ENCODE data around the gene SIK1.
"Not testable (repeated sequence)": the region's sequence is repeated elsewhere in the genome, so short reads cannot be mapped to it uniquely, and the experiment has no call there.

The SIK1 gene

DNA sequence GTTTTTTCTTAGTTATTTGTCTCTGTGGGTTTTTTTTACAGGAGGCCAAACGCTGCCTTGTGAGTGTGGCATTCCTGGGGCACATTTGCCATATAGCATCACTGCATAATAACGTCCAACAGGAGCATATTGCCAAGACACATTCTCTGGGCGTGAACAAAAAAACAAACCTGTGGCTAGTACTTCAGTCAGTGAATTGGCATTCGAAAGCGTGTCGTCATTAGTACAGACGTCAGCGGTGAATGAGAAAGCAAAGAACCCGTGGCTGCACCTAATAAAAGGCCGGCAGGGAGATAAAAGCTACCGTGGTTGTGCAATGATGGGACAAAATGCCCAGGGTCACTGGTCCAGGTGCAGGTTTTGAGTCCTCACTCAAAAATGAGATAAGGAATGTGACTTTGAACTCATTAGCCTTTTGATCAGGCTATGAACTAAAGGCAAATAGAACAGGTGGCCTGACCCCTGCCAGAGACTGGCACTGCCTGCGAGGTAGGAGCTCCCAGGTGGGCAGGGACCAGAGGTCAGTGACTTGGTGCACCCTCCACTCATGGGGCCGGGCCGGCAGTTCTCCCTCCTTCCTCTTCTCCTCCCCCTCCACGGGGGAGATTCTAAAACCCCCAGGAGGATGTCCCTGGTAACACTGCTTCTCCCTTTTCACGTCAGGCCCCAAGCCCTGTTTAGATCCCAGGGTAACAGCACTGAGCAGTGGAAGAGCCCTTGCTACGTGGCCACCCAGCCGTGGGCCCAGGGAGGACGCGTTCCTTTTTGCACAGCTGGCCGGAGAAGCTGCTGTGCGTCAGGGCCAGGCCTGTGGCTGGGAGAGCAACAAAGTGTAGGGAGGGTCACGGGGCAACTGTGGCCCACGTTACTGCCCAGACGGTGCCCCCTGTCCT, 14.2 kb upstream of the SIK1 start:
- not testable (repeated sequence) for DNase-seq

DNA sequence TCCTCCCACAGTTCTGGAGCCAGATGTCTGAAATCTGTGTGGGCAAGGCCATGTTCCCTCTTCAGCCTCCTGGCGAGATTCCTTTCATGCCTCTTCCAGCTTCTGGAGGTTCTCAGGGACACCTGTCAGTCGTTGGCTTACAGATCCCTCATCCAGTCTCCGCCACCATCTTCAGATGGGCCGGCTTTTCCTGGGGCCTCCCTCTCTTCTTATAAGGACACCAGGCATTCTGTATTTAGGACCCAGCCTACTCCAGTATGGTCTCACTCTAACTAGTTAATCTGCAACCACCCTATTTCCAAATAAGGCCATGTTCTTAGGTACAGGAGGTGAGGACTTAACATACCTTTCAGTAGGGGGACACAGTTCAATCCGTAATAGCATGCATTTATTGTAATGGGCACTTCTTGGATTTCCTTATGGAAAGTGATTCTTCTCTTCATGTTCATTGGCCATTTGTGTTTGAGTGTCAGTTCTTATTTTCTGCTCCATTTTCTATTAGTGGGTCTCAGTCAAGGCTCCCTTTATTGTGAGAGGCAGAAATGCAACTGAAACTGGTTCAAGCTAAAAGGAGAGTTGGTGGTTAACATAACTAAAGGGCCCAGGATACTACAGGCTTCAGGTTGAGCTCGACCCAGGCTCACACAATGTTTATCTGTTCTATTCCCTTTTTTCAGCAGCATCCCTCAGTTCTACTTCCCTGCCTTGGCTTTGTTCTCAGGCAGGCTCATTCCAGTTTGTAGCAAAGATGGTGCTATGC, 12.6 kb upstream of the SIK1 start:
- DNase-seq, result not testable (repeated sequence)

GRCh38 chr21:43436272-43436671, 9.3 kb upstream of the SIK1 start:
- not testable (repeated sequence) for DNase-seq

DNA sequence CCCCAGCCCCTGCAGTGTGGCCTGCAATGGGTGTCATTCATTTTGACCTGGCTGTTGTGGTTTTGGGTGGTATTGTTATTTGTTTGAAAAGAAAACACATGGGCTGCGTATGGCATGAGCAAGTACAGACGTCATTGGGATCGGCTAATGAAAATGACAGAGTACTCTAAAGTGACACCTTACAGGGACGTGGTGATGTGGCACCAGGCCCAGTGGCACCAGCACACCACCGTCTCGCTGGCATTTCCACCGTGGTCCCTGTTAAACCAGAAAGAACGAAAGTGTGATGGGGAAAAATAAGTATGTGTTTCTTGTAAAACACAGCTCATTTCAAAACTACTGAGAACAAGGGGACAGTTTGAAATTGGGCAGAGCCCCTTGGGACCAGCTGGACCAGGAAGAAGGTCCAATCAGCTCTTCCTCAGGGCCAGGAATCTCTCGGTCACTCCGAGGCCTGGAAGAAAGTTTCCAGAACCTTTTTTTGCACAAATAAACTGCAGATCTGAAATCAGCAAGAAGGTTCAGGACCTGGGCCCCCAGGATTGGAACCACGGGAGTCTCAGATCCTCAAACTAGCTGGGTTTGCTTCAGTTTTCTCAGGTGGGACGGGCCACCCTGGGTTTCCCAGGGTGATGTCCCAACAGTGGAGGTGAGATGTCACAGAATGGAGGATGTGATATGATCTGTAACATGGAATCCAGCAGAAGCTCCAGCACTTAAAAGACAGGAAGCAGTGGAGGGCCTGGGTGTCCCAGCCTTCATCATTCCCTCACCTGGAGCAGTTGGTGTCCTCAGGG, 6.6 kb upstream of the SIK1 start:
- not testable (repeated sequence) for DNase-seq

GRCh38 chr21:43430830-43431416, 4.0 kb upstream of the SIK1 start:
- DNase-seq, result not testable (repeated sequence)

GRCh38 chr21:43428964-43429363, 2.0 kb upstream of the SIK1 start:
- not testable (repeated sequence) for DNase-seq

- DNase-seq, result not testable (repeated sequence)
Observed at GRCh38 chr21:43427242-43427559, 270 bp upstream of the SIK1 start.

DNA sequence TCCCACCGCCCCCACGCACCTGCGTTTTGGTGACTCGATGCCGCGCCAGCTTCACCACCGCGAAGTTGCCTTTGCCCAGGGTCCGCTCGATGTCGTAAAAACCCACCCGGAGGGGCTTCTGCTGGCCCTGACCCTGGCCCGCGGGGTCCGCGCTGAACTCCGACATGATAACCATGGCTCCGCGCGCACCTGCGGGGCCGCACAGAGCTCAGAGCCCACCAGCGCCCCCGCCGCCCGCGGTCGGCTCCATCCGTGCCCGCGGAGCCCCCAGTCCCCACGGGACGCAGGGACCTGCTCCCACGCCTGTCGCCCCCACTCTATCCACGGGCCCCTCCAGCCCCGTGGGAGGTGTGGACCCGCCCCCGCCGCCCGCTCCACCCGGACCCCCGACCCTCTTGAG, 927 bp downstream of the SIK1 start:
- DNase-seq, result not testable (repeated sequence)

DNA sequence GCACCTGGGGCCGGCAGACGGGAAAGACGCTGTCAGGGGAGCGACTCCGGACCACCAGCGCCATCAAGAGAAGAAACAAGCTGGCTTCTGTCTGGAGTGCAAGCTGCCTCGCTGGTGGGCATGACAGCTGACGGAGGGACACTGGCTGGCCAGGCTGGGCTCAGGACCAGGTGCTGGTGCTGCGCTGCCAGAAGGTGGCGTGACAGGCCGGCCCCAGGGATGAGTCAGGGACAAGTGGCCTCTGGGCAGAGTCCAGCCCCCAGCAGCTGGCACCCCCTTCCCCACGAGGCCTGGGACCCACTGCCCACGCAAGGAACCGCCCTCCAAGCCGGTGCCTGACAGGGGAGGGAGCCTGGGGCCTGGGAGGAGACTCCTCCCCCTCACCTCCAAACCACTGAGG, 7.5 kb downstream of the SIK1 start:
- not testable (repeated sequence) for DNase-seq

- not testable (repeated sequence) for DNase-seq
Observed at GRCh38 chr21:43414576-43414975, 12.4 kb downstream of the SIK1 start.

DNA sequence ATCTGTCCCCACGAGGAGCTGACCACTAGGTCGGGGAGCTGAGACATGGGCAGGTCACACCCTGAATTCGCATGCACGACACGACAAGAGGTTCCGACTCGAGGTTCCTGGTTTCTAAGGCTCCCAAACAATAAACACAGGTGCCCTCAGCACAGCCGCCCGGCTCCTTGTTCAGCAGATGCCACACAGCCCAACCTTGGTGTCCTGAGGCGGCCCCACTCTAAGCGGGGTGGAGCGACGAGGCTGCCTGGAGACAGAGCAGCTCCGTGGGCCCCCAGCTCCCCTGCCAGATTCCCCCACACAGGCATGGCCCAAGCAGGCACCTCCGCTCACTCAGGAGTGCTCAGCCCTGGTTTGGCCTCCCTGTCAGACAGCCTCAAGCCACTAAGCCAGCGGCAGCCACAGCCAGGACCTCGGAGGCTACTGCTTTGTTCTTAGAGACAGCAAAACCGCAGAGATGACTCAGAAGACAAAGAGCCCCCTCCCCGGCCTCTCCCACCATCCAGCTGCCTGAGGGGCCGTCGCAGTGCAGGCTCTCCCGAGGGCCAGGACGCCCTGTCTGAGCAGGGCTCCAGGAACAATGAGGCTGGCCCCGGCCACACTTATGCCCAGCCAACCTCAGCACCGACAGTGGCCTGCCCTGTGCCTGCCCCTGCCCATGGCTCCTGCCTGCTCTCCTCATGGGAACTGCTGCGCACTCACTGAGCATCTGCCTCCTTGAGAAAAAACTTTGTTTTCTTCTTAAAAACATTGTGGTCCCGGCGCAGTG, 14.7 kb downstream of the SIK1 start:
- DNase-seq, result not testable (repeated sequence)

GRCh38 chr21:43410456-43411068, 16.4 kb downstream of the SIK1 start:
- DNase-seq, result not testable (repeated sequence)

DNA sequence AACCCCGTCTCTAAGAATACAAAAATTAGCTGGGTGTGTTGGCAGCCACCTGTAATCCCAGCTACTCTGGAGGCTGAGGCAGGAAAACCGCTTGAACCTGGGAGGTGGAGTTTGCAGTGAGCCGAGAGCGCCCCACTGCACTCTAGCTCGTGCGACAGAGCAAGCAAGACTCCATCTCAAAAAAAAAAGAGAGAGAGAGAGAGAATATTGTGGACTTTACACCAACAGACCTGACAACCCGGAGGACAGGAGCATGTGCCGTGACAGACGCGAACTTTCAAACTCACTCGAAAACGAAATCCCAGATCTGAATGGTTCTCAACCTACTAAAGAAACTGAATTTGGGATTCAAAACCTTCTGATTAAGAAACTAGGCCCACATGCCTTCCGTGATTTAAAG, 19.8 kb downstream of the SIK1 start:
- not testable (repeated sequence) for DNase-seq

DNA sequence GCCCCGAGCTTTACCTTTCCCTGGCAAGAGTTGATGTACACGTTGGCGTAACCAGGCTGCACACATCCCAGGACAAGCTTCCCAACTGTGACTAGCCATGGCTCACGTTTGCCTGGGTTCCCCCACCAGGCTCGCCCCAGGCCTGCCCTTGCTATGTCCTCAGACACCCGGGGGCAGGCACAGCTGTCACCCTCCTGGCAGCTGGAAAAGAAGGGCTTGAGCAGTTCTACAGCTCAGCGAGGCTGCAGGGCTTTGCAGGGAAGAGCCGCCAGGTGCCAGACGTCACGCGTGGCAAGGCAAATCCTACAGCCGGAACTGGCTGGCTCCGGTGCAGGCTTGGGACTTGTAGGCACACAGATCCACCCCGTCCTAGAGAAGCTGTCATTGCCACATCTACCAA, 22.5 kb downstream of the SIK1 start:
- not testable (repeated sequence) for DNase-seq

DNA sequence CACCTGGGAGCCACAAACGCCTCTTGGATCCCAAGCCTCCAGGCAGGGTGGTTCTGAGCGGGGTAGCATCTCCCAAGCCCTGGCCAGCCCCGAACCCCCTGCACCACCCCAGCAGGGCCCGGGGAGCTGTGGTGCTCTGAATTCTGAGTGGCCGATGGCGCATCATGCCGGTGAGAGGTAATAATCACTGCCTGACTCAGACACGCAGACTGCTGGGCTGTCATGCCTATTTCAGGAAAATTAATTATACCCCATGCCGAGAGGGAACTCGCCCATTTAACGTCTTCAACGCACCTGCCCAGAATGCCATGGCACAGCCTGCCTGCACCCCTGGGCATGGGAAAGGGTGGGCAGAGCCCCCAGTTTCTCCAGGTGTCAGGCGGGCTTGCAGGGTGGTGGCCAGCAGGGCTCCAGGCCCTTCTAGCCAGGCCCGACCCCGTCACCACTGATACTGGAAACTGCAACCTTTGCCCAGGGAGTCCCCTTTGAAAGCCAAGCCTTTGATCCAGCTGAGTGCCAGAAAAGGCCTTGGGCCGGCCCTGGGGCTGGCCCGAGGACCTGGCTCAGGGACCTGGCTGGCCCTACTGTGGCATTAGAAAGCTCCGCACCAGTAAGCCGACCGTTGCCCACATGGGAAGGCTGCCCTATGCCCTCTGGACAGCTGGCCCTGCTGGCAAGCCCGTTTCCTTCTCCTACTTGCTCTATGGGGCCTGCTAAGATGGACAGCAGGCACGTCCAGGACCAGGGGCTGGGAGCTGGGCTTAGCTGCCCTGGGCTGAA, 23.1 kb downstream of the SIK1 start:
- DNase-seq, result not testable (repeated sequence)

DNA sequence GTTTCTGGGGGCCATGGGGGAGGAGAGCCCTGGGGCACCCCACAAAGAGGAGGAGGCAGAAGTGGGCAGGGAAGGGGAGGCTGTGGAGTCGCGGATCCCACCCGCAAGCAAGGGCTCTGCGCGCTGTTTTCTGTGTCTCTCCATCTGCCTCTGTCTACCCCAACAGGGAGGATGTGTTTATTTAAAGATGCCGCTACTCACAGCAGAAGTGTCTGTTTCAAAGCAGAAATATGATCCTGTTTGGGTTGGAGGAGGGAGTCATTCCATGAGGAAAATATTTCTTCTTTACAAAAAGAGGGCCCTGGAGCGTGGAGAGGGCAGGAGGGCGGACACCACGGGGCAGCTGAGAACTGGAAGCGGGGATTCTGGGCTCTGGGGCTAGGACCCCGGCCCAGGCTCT, 25.8 kb downstream of the SIK1 start:
- DNase-seq, result not testable (repeated sequence)

DNA sequence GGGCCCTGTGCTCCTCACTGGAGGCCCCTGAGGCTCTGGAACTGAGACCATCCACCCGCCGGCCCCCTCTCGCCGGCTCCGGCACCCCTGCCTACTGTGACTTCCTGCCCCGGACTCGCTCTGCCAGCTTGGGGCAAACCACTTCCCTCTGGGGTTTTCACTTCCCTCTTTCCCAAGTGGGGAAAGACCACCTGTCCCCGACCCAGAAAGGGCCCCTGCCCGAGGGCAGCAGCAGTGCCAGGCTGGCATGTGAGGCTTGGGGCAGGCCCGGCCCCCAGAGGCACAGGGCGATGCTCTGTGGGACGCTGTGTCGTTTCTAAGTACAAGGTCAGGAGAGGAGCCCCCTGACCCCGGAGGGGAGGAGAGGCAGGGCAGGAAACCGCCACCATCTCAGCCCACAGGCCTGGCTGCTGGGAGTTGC, 27.3 kb downstream of the SIK1 start:
- not testable (repeated sequence) for DNase-seq

DNA sequence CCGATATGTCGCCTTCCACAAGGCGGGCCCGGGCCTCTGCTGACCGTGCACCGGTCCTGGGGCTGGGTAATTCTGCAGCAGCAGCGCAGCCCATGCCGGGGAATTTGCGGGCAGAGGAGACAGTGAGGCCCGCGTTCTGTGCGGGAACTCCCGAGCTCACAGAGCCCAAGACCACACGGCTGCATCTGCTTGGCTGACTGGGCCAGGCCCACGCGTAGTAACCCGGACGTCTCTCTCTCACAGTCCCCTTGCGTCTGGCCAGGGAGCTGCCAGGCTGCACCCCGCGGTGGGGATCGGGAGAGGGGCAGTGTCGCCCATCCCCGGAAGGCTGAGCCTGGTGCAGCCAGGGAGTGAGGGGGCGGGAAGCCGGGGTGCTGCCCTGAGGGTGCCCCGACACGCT, 27.8 kb downstream of the SIK1 start:
- not testable (repeated sequence) for DNase-seq

DNA sequence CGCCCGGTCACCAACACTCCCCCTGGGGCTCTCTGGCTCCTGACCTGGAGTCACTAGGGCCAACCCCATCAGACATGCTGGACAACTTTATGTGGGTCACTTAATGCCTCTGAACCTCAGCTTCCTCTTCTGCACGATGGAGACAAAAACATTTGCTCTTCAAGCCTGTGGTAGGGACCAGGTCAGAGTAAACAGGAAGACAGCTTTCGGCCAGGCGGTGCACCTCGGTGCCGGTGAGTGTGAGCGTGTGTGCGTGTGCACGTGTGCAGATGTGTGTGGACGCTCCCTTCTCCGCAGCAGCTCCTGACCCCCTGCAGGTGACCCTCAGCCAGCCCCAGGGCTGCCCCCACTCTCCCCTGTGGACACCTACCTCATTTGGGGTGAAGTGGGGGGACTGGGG, 28.4 kb downstream of the SIK1 start:
- DNase-seq, result not testable (repeated sequence)
